ENCODE data around the gene RORB. TPM values are rescaled to one million over a fixed set of nuclear protein-coding genes. Genes with fewer than 3 reads are reported as not detected.

The RORB gene
- total and polyA plus RNA-seq, 2 donors (not counting 1 experiment from before 2014, with no cell fraction given): 0.24 to 4.3 TPM

- H3K27me3 ChIP-seq (ENCODE audit: control insufficient read depth, insufficient read depth, low read length): no peaks in the 10 kb centered on the region
- no peaks in the 10 kb centered on the region for H3K36me3 ChIP-seq (ENCODE audit: control insufficient read depth, insufficient read depth, low read length)
- TF ChIP-seq CTCF (conservative IDR thresholded peaks at IDR 0.05 in 1 of 2, IDR thresholded peaks at IDR 0.05 in 1 of 2; ENCODE audit: low read depth in 1 of 2, low read length in 2 of 2) (no peak), EZH2 (IDR thresholded peaks at IDR 0.05; ENCODE audit: low read length, missing control alignments) (no peak)
- H2AFZ ChIP-seq (ENCODE audit: low read length): no peak overlapping the region
- no peaks in the 10 kb centered on the region for H4K20me1 ChIP-seq (ENCODE audit: control insufficient read depth, extremely low read depth, insufficient read depth, low read length)
- H3K4me2 ChIP-seq (ENCODE audit: extremely low read depth, insufficient read depth, low read length): no peak overlapping the region
- no peak overlapping the region for H3K27ac ChIP-seq (ENCODE audit: insufficient read depth, low read length)
- H3K9me3 ChIP-seq (ENCODE audit: control insufficient read depth, insufficient read depth, low read depth, low read length): no peaks in the 10 kb centered on the region
- H3K4me3 ChIP-seq (replicated peaks in 1 of 4; ENCODE audit: control extremely low read depth in 1 of 4, insufficient read depth in 1 of 4, low read depth in 3 of 4, low read length in 4 of 4): no peak overlapping the region
- no peak for DNase-seq (ENCODE audit: low read depth in 2 of 2)
- H3K4me1 ChIP-seq (ENCODE audit: control insufficient read depth, extremely low read depth, insufficient read depth, low read length): no peaks in the 10 kb centered on the region
- no peak overlapping the region for H3K9ac ChIP-seq (ENCODE audit: insufficient read depth, low read length)
- no peaks in the 10 kb centered on the region for H3K79me2 ChIP-seq (ENCODE audit: control insufficient read depth, insufficient read depth, low read length)
These were observed 101.7 kb downstream of the RORB start for GRCh38 chr9:74598874-74599273.

- H4K20me1 ChIP-seq (ENCODE audit: control insufficient read depth, extremely low read depth, insufficient read depth, low read length): no peaks in the 10 kb centered on the region
- H3K79me2 ChIP-seq (ENCODE audit: control insufficient read depth, insufficient read depth, low read length): no peaks in the 10 kb centered on the region
- no peak overlapping the region for H3K4me2 ChIP-seq (ENCODE audit: extremely low read depth, insufficient read depth, low read length)
- no peak overlapping the region for H3K27ac ChIP-seq (ENCODE audit: insufficient read depth, low read length)
- no peak for DNase-seq (ENCODE audit: low read depth in 2 of 2)
- H3K4me1 ChIP-seq (ENCODE audit: control insufficient read depth, extremely low read depth, insufficient read depth, low read length): no peaks in the 10 kb centered on the region
- H3K9ac ChIP-seq (ENCODE audit: insufficient read depth, low read length): no peak overlapping the region
- H3K27me3 ChIP-seq (ENCODE audit: control insufficient read depth, insufficient read depth, low read length): no peaks in the 10 kb centered on the region
- no peaks in the 10 kb centered on the region for H3K9me3 ChIP-seq (ENCODE audit: control insufficient read depth, insufficient read depth, low read depth, low read length)
- TF ChIP-seq CTCF (conservative IDR thresholded peaks at IDR 0.05 in 1 of 2, IDR thresholded peaks at IDR 0.05 in 1 of 2; ENCODE audit: low read depth in 1 of 2, low read length in 2 of 2): no peak
- TF ChIP-seq EZH2 (IDR thresholded peaks at IDR 0.05; ENCODE audit: low read length, missing control alignments): no peak
- no peak overlapping the region for H3K4me3 ChIP-seq (replicated peaks in 1 of 4; ENCODE audit: control extremely low read depth in 1 of 4, insufficient read depth in 1 of 4, low read depth in 3 of 4, low read length in 4 of 4)
- no peaks in the 10 kb centered on the region for H3K36me3 ChIP-seq (ENCODE audit: control insufficient read depth, insufficient read depth, low read length)
- no peak overlapping the region for H2AFZ ChIP-seq (ENCODE audit: low read length)
These were observed 112.7 kb downstream of the RORB start for GRCh38 chr9:74609671-74610405.

- Histone ChIP-seq H3K27ac (ENCODE audit: insufficient read depth, low read length) (no peak overlapping the region), H3K79me2 (ENCODE audit: control insufficient read depth, insufficient read depth, low read length) (no peaks in the 10 kb centered on the region), H3K9me3 (ENCODE audit: control insufficient read depth, insufficient read depth, low read depth, low read length) (no peaks in the 10 kb centered on the region), H4K20me1 (ENCODE audit: control insufficient read depth, extremely low read depth, insufficient read depth, low read length) (no peaks in the 10 kb centered on the region), H3K4me3 (replicated peaks in 1 of 4; ENCODE audit: control extremely low read depth in 1 of 4, insufficient read depth in 1 of 4, low read depth in 3 of 4, low read length in 4 of 4) (no peak overlapping the region), H3K9ac (ENCODE audit: insufficient read depth, low read length) (no peak overlapping the region), H3K36me3 (ENCODE audit: control insufficient read depth, insufficient read depth, low read length) (no peaks in the 10 kb centered on the region), H2AFZ (ENCODE audit: low read length) (no peak overlapping the region), H3K4me2 (ENCODE audit: extremely low read depth, insufficient read depth, low read length) (no peak overlapping the region), H3K27me3 (ENCODE audit: control insufficient read depth, insufficient read depth, low read length) (no peaks in the 10 kb centered on the region), H3K4me1 (ENCODE audit: control insufficient read depth, extremely low read depth, insufficient read depth, low read length) (no peaks in the 10 kb centered on the region)
- DNase-seq (ENCODE audit: low read depth in 2 of 2): peak in 1 of 2 donors; percentile 35
- TF ChIP-seq EZH2 (IDR thresholded peaks at IDR 0.05; ENCODE audit: low read length, missing control alignments): no peak
- no peak for TF ChIP-seq CTCF (conservative IDR thresholded peaks at IDR 0.05 in 1 of 2, IDR thresholded peaks at IDR 0.05 in 1 of 2; ENCODE audit: low read depth in 1 of 2, low read length in 2 of 2)
These were observed 113.5 kb downstream of the RORB start for GRCh38 chr9:74610523-74611061.
